Thoracic aorta (tissue), 2 donors: ENCODE measurements around the gene TAF5L. TPM values are rescaled to one million over a fixed set of nuclear protein-coding genes. Genes with fewer than 3 reads are reported as not detected.

Source experiments
- ATAC-seq: fragments of 150-250 bp; one replicate; pipeline ENCODE4 v1.8.0; 2017; ENCODE audit warnings: low read depth; ENCODE audit not compliant: insufficient number of reproducible peaks, low FRiP score
- DNase-seq: peaks from one replicate; pipeline ENCODE4 v3.0.0-alpha.2; 2020; ENCODE audit warnings: low spot score
- H3K27ac ChIP-seq, 2 donors: fragments of 200-600 bp; sonication (generic); 1 replicate in 1 of 2; 2 replicates in 1 of 2; pipeline ENCODE4 v1.5.1; 2016; ENCODE audit warnings: mild to moderate bottlenecking in 2 of 2, moderate library complexity in 2 of 2
- H3K27me3 ChIP-seq: fragments of 200-600 bp; sonication (generic); replicated peaks from 2 replicates; pipeline ENCODE4 v1.6.0; 2016; ENCODE audit warnings: mild to moderate bottlenecking; ENCODE audit not compliant: insufficient read depth
- H3K36me3 ChIP-seq: fragments of 200-600 bp; sonication (generic); one replicate; pipeline ENCODE4 v1.5.1; 2016
- H3K4me1 ChIP-seq, 2 donors: fragments of 200-600 bp; sonication (generic); 1 replicate in 1 of 2; 2 replicates in 1 of 2; pipeline versions ENCODE4 v1.5.1 to v1.6.0; 2016; ENCODE audit warnings: low read depth in 2 of 2, mild to moderate bottlenecking in 1 of 2; ENCODE audit not compliant: control insufficient read depth in 1 of 2
- H3K4me3 ChIP-seq: fragments of 200-600 bp; sonication (generic); 2 replicates; pipeline ENCODE4 v1.5.1; 2016; ENCODE audit warnings: mild to moderate bottlenecking
- H3K9me3 ChIP-seq: fragments of 200-600 bp; sonication (generic); 2 replicates; pipeline ENCODE4 v1.5.1; 2016
- CTCF ChIP-seq: fragments of 200-600 bp; sonication (generic); IDR thresholded peaks from one replicate; pipeline ENCODE4 v1.5.1; 2019; ENCODE audit warnings: antibody characterized with exemption
- total RNA-seq, 2 donors: library from RNA; depleted of rRNA; stranded (reverse); fragments of >200 nt; gene quantifications; one replicate each; pipeline versions ENCODE4 v1.1.0 to v1.2.3, GENCODE V29; 2016

Gene TAF5L
- total RNA-seq, 2 donors from 2014 or later: 21.5 to 29.8 TPM

DNA sequence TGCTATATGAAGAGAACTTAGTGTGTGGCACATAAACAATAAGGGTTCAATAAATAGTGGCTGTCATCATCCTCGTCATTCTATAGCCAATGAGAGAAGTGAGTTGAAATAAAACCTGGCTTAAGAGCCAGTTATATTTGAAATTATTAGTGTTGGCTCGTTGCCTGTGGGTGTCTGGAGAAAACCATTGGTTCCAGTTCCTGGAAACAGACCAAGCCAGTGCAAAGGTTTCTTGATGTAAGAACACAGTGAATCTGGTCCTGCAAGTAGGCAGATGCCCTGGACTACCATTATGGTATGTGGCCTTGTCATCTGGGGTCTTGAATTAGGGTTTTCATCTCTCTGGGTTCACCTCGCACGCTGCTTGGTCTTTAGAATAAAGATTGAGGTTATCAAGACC is 43.4 kb upstream of the TAF5L start:
- H3K27me3 ChIP-seq: no peaks in the 10 kb centered on the region
- no peak for TF ChIP-seq CTCF
- H3K4me3 ChIP-seq: no peak overlapping the region
- ATAC-seq (no peak), DNase-seq (no peak)
- H3K4me1 ChIP-seq: peaks cover 0 to 8% of the 10 kb centered on the region in 2 donors
- no peaks in the 10 kb centered on the region for H3K36me3 ChIP-seq
- no peak overlapping the region for H3K27ac ChIP-seq
- H3K9me3 ChIP-seq: no peaks in the 10 kb centered on the region

GRCh38 chr1:229666585-229666984 is 40.7 kb upstream of the TAF5L start:
- H3K27ac ChIP-seq: no peak overlapping the region
- ATAC-seq (no peak), DNase-seq (no peak)
- TF ChIP-seq CTCF: no peak
- H3K4me1 ChIP-seq: peaks cover 0 to 12% of the 10 kb centered on the region in 2 donors
- H3K27me3 ChIP-seq: no peaks in the 10 kb centered on the region
- H3K9me3 ChIP-seq: no peaks in the 10 kb centered on the region
- no peak overlapping the region for H3K4me3 ChIP-seq
- no peaks in the 10 kb centered on the region for H3K36me3 ChIP-seq

GRCh38 chr1:229665912-229666558 is 40.1 kb upstream of the TAF5L start:
- no peak for TF ChIP-seq CTCF
- no peaks in the 10 kb centered on the region for H3K36me3 ChIP-seq
- H3K4me1 ChIP-seq: peaks cover 0 to 17% of the 10 kb centered on the region in 2 donors
- H3K4me3 ChIP-seq: no peak overlapping the region
- DNase-seq (no peak), ATAC-seq (no peak)
- no peaks in the 10 kb centered on the region for H3K27me3 ChIP-seq
- no peaks in the 10 kb centered on the region for H3K9me3 ChIP-seq
- H3K27ac ChIP-seq: no peak overlapping the region

GRCh38 chr1:229664133-229664689 is 38.3 kb upstream of the TAF5L start:
- Histone ChIP-seq H3K9me3 (no peaks in the 10 kb centered on the region), H3K27ac (no peak overlapping the region), H3K27me3 (no peaks in the 10 kb centered on the region), H3K4me3 (no peak overlapping the region), H3K36me3 (no peaks in the 10 kb centered on the region), H3K4me1 (peaks cover 0 to 16% of the 10 kb centered on the region in 2 donors)
- no peak for TF ChIP-seq CTCF
- no peak for ATAC-seq
- DNase-seq: no peak

DNA sequence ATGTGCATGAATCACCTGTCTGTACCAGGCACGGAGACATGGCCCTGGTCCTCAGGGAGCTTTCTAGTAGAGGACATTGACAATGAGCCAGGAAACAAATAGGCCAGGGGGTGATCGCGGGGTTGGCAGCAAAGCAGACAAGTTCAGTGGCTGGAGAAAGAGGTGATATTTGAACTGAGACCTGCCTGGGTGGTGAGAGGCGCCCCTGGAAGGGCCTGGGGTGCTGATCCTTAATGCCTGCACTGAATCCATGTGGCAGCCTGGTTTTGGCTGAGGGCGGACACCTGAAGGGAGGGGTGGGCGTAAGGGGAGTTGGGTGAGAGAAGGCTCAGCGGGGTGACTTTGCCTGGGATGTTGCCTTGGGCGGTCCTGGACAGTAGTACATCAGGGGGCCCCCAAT is 36.0 kb upstream of the TAF5L start:
- DNase-seq (no peak), ATAC-seq (no peak)
- no peak overlapping the region for H3K27ac ChIP-seq
- TF ChIP-seq CTCF: no peak
- peaks cover 0 to 12% of the 10 kb centered on the region in 2 donors for H3K4me1 ChIP-seq
- H3K4me3 ChIP-seq: no peak overlapping the region
- H3K9me3 ChIP-seq: no peaks in the 10 kb centered on the region
- no peaks in the 10 kb centered on the region for H3K36me3 ChIP-seq
- no peaks in the 10 kb centered on the region for H3K27me3 ChIP-seq
